ENCODE measurements around the gene ARSJ. TPM values are rescaled to one million over a fixed set of nuclear protein-coding genes. Genes with fewer than 3 reads are reported as not detected.
"Not testable (repeated sequence)": the region's sequence is repeated elsewhere in the genome, so short reads cannot be mapped to it uniquely, and the experiment has no call there.

The ARSJ gene
- total RNA-seq, 3 donors from 2014 or later = 0.13 to 0.18 TPM; not detected in 1

DNA sequence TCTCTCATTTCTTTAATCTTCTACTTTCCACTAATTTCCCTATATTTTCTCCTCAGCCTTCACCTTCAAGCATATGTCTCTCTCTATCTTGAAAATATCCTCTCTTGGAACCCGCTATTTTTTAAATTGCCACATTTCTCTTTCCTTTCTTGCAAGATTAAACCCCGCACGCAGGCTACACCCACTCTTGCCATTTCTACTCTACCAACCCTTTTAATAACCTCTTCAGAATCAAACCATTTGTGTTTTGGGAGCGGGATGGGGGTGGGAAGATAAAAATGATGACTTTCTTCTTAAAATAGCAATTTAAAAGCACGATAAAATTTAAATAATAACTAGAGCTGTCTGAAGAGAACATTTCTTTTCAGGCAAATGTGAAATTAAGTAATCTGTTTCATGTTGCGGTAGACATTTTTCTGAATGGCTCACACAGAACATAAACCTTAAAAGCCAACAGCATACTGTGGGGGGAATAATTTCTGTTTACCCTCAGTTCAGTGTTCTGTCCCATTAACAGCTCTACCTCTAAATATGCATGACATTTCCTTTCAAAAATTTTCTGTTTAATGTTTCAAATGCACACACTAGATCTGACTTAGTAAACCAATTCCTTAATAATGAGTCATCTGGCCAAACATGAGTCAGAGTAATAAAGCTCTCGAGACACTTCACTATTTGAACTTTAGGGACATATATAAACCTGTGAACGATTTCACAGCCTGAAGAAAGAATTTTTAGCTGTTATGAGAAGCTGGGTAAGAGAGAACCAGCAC lies 20.5 kb downstream of the ARSJ start:
- DNase-seq (no peak), ATAC-seq (peak in 1 of 2 donors; percentile 35)
- Mint-ChIP-seq H3K4me1 (ENCODE audit: low read depth) (peaks cover 1% of the 10 kb centered on the region), H3K36me3 (ENCODE audit: insufficient read depth) (no peaks in the 10 kb centered on the region), H3K27me3 (ENCODE audit: low read depth) (peaks cover 6% of the 10 kb centered on the region), H3K9me3 (peaks cover 9% of the 10 kb centered on the region), H3K4me3 (no peak overlapping the region)

DNA sequence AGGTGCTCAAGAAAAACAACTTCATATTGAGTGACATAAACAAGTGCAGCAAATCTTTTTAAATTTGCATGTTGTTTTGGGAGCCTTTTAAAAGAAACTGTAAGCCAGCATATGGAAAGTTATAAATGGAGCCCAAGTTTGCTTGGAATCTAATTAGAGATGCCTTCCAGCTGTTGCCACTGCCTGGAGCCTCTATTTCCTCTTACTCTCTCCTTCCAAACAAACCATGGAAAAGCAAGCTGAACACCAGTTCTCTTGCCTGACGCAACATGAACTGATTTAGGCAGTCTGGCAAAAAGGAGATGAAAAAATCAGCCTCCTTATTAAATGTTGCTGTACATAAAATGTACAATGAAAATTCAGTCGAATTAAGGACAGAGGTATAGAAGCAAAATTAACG lies 21.5 kb downstream of the ARSJ start:
- no peaks in the 10 kb centered on the region for H3K36me3 Mint-ChIP-seq (ENCODE audit: insufficient read depth)
- H3K4me1 Mint-ChIP-seq (ENCODE audit: low read depth) = peaks cover 1% of the 10 kb centered on the region
- ATAC-seq (no peak), DNase-seq (no peak)
- H3K27me3 Mint-ChIP-seq (ENCODE audit: low read depth) = peaks cover 6% of the 10 kb centered on the region
- peaks cover 4% of the 10 kb centered on the region for H3K9me3 Mint-ChIP-seq
- no peak overlapping the region for H3K4me3 Mint-ChIP-seq

DNA sequence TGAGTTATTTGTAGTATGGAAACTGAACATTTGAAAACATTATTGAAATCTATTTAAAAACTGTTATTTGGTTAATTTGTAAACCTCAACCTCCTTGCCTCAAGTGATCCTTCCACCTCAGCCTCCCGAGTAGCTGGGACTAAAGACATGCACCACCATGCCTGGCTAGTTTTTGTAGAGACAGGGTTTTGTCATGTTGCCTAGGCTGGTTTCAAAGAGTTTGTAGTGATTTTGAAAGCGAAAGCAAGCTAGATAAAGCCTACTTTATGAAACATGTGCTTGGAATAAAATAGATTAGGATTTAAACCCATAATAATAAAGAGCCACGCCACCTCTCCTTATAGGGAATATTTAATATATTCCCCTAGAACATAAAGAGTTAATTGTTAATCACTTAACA lies 23.5 kb downstream of the ARSJ start:
- Mint-ChIP-seq H3K4me1 (ENCODE audit: low read depth) (peaks cover 7% of the 10 kb centered on the region), H3K27me3 (ENCODE audit: low read depth) (peaks cover 6% of the 10 kb centered on the region), H3K36me3 (ENCODE audit: insufficient read depth) (no peaks in the 10 kb centered on the region), H3K4me3 (no peak overlapping the region), H3K9me3 (no peaks in the 10 kb centered on the region)
- DNase-seq = no peak
- no peak for ATAC-seq

DNA sequence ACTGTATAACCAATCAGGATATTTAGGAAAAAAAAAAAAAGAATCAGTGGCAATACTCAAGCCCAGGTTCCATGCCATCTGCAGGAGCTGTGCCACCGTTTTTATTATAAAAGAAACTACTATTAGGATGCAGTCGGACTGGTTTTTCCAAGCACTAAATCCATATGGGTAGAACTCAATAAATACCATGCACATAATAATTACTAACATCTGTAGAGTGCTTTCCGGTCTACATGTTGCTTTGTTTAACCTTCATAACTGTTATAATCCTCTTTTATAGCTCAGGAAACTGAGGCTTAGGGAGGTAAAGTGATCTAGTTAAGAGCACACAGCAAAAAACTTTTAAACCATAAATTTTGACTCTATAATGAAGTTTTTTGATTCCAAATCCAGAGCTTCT lies 24.0 kb downstream of the ARSJ start:
- DNase-seq (no peak), ATAC-seq (no peak)
- Mint-ChIP-seq H3K36me3 (ENCODE audit: insufficient read depth) (no peaks in the 10 kb centered on the region), H3K4me3 (no peak overlapping the region), H3K9me3 (no peaks in the 10 kb centered on the region), H3K27me3 (ENCODE audit: low read depth) (peaks cover 6% of the 10 kb centered on the region), H3K4me1 (ENCODE audit: low read depth) (peaks cover 7% of the 10 kb centered on the region)

DNA sequence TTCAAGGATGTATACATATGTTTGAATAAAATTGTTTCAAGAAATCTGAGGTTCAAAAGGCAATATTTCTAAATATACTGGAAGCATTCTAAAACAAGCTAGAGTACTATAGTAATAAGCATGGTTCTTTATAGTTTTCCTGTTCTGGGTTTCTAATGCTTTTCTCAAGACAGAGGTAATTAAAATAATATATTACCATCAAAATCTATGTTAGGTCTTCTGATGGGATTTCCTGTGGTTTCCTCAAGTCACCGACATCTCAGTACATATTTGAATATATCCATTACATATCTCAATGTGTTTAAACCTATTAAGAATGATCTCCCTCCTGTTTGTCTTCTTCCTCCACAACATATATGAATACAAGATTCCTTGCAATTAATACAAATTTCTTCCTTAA lies 25.6 kb downstream of the ARSJ start:
- ATAC-seq (no peak), DNase-seq (no peak)
- peaks cover 7% of the 10 kb centered on the region for H3K4me1 Mint-ChIP-seq (ENCODE audit: low read depth)
- H3K36me3 Mint-ChIP-seq (ENCODE audit: insufficient read depth) = no peaks in the 10 kb centered on the region
- no peaks in the 10 kb centered on the region for H3K9me3 Mint-ChIP-seq
- H3K27me3 Mint-ChIP-seq (ENCODE audit: low read depth) = peaks cover 3% of the 10 kb centered on the region
- H3K4me3 Mint-ChIP-seq = no peak overlapping the region

DNA sequence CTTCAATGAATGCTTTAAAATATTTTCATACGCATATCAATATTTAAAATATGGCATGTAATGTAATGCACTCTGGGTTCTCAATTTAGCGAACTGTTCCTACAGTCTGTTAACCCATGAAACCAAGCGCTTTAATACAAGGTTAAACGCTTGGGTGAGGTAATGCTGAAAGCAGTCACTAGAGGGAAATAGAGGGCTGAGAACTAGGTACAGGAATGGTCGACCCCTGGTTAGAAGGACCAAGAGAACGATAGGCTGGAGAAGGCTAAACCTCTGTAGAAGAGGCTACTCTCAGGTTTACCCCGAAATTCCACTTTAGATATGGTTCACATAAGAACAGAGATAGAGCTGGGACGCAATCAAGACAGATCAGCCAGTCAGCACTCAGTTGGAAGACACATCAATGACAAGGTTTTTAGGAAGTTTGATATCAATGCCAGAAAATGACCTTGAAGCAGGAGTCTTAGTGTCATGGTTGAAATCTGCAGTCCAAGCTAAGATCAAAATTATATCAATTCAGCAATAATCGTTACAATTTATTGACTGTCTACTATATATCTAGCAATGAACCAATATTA lies 26.9 kb downstream of the ARSJ start:
- no peak for DNase-seq
- ATAC-seq = peak; percentile 80 to 83
- Mint-ChIP-seq H3K4me1 (ENCODE audit: low read depth) (peaks cover 6% of the 10 kb centered on the region), H3K9me3 (no peaks in the 10 kb centered on the region), H3K4me3 (no peak overlapping the region), H3K36me3 (ENCODE audit: insufficient read depth) (no peaks in the 10 kb centered on the region), H3K27me3 (ENCODE audit: low read depth) (no peaks in the 10 kb centered on the region)

DNA sequence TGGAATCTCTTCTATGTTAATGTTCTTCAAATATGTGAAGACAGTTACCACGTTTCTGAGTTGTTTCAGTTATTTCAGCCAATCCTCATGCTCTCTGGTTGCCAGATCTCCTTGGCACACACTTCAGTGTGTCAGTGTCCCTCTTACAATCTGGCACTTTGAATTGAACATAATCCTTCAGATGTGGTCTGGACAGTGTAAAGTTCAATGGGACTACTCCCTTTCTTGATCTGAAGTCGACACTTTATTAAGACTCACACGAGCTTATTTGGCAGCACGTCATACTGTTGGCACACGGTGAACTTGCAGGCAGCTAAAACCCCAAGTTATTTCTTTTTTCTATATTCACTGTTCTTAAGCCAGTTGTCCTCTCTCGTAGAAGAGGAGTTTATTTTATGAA lies 28.2 kb downstream of the ARSJ start:
- Mint-ChIP-seq H3K27me3 (ENCODE audit: low read depth) (no peaks in the 10 kb centered on the region), H3K4me1 (ENCODE audit: low read depth) (peaks cover 6% of the 10 kb centered on the region), H3K4me3 (no peak overlapping the region), H3K9me3 (no peaks in the 10 kb centered on the region), H3K36me3 (ENCODE audit: insufficient read depth) (no peaks in the 10 kb centered on the region)
- DNase-seq (no peak), ATAC-seq (no peak)

DNA sequence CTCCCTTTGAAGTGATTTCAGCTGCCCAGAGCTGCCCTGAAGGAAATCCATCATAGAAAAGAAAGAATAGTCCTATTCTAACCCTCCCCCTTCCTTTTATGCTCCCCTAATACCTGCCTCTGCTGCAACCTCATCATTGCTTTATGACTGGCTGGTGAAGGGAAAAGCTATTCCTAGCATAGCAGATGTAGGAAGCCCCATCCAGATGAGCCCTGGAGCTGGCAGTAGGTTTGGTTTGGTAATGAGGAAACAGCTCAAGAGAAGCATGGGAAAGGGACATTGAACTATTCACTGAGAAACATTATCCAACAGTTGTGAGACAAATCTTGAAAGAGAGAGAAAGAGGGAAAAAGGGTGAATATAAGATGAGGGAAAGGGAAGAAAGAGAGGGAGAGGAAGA lies 29.2 kb downstream of the ARSJ start:
- ATAC-seq (no peak), DNase-seq (no peak)
- no peaks in the 10 kb centered on the region for H3K36me3 Mint-ChIP-seq (ENCODE audit: insufficient read depth)
- no peaks in the 10 kb centered on the region for H3K27me3 Mint-ChIP-seq (ENCODE audit: low read depth)
- H3K4me3 Mint-ChIP-seq = no peak overlapping the region
- peaks cover 8% of the 10 kb centered on the region for H3K4me1 Mint-ChIP-seq (ENCODE audit: low read depth)
- H3K9me3 Mint-ChIP-seq = no peaks in the 10 kb centered on the region

DNA sequence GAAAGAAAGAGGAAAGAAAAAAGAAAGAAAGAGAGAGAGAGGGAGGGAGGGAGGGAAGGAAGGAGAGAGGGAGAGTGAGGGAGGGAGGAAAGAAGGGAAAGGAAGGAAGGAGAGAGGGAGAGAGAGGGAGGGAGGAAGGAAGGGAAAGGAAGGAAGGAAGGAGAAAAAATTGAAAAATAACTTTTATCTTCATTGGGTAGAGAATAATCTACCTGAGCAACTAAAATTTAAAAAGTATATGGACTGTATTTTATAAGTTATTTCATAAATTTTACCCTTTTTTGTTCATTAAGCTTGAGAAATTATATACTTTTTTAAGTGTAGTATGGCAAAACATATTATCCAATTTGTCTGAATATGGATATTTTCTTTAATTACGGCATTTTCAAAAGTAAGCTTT lies 32.0 kb downstream of the ARSJ start:
- Mint-ChIP-seq H3K4me1 (ENCODE audit: low read depth) (peaks cover 21% of the 10 kb centered on the region), H3K4me3 (no peak overlapping the region), H3K27me3 (ENCODE audit: low read depth) (no peaks in the 10 kb centered on the region), H3K36me3 (ENCODE audit: insufficient read depth) (no peaks in the 10 kb centered on the region), H3K9me3 (no peaks in the 10 kb centered on the region)
- no peak for DNase-seq
- no peak for ATAC-seq

DNA sequence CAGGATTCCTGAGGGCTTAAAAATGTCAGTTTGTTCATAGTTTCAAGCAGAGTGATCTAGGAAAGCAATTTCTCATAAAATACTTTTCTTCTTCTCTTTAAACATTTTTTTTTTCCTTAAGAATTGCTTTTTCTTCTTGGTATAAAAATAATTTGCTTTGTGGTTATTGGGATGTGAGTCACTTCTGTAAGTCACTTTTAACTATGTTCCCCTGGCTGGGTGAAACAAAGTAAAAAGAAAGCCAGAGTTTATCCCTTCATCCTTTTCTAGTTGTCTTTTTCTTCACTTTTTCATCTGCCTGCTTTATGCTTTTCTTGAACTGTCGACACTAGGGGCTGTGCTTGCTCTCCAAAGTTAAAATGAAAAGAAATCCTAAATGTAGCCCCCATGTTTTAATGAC lies 33.5 kb downstream of the ARSJ start:
- ATAC-seq (no peak), DNase-seq (no peak)
- H3K4me1 Mint-ChIP-seq (ENCODE audit: low read depth) = peaks cover 16% of the 10 kb centered on the region
- no peaks in the 10 kb centered on the region for H3K36me3 Mint-ChIP-seq (ENCODE audit: insufficient read depth)
- no peak overlapping the region for H3K4me3 Mint-ChIP-seq
- no peaks in the 10 kb centered on the region for H3K27me3 Mint-ChIP-seq (ENCODE audit: low read depth)
- H3K9me3 Mint-ChIP-seq = no peaks in the 10 kb centered on the region

DNA sequence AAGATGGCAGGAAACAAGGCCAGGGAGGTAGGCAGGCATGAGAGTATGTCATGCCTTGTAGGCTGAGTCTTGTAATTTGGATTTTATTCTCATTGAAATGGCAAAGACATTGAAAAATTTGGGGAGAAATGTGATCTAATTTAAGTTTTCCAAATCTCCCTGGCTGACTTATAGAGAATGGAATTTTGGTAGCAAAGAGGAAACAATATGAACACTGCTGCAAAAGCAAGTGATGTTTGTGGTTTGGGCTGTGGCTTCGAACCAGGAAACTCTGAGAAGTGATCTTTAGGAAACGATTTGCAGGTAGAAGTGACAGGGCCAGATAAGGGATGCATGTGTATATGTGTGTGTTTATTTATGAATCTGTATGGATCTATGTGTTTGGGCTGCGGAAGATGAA lies 35.6 kb downstream of the ARSJ start:
- Mint-ChIP-seq H3K36me3 (ENCODE audit: insufficient read depth) (no peaks in the 10 kb centered on the region), H3K27me3 (ENCODE audit: low read depth) (no peaks in the 10 kb centered on the region), H3K9me3 (no peaks in the 10 kb centered on the region), H3K4me3 (no peak overlapping the region), H3K4me1 (ENCODE audit: low read depth) (peaks cover 16% of the 10 kb centered on the region)
- ATAC-seq (no peak), DNase-seq (no peak)

DNA sequence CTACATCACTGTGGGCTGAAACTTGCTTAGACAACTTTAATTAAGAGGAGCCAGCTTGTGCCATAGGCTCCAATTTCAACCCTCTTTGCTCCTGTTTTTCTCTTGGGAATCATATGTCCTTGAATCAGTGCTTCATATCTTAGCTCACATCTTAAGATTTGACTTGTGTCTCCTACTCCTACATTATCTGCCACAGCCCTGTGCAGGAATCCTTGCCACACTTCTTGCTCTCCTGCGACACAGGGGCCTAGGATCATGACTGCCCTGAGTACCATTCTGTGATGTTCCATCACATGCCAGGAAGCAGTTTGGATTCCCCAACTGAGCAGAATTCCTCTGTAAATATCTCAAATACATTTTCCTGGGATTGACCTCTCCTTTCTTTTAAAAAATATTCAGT lies 36.4 kb downstream of the ARSJ start:
- Mint-ChIP-seq H3K4me3 (no peak overlapping the region), H3K4me1 (ENCODE audit: low read depth) (peaks cover 16% of the 10 kb centered on the region), H3K36me3 (ENCODE audit: insufficient read depth) (no peaks in the 10 kb centered on the region), H3K27me3 (ENCODE audit: low read depth) (no peaks in the 10 kb centered on the region), H3K9me3 (no peaks in the 10 kb centered on the region)
- ATAC-seq = no peak
- no peak for DNase-seq

DNA sequence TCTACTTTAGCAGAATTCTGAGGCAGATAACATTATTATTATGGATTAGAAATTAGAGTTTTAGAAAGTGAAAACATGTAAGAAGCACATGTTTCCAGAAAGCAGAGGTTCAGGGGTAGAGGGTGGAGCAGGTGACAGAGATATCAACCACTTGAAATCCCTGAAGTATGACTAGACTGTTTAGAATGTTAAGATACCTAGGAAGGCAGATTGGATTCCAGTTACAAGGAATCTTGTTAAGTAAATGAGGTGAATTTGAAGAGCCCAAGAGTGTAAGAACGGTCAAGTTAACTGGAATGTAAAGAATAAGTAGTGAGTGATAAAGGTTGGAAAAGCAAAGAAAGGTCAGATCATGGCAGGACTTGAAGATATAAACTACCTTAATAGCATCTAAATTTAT lies 37.6 kb downstream of the ARSJ start:
- H3K9me3 Mint-ChIP-seq = no peaks in the 10 kb centered on the region
- no peaks in the 10 kb centered on the region for H3K36me3 Mint-ChIP-seq (ENCODE audit: insufficient read depth)
- DNase-seq = no peak
- ATAC-seq = no peak
- H3K27me3 Mint-ChIP-seq (ENCODE audit: low read depth) = no peaks in the 10 kb centered on the region
- no peak overlapping the region for H3K4me3 Mint-ChIP-seq
- peaks cover 16% of the 10 kb centered on the region for H3K4me1 Mint-ChIP-seq (ENCODE audit: low read depth)

DNA sequence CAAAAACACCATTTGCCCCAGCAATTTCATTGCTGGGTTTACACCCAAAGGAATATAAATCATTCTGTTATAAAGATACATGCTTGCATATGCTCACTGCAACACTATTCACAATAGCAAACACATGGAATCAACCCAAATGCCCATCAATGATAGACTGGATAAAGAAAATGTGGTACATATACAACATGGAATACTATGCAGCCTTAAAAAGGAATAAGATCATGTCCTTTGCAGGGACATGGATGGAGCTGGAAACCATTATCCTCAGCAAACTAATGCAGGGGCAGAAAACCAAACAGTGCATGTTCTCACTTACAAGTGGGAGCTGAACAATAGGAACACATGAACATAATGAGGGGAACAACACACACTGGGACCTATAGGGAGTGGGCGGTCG lies 39.3 kb downstream of the ARSJ start:
- not testable (repeated sequence) for H3K36me3 Mint-ChIP-seq (ENCODE audit: insufficient read depth); H3K27me3 Mint-ChIP-seq (ENCODE audit: low read depth); ATAC-seq; H3K4me3 Mint-ChIP-seq; H3K9me3 Mint-ChIP-seq; DNase-seq
- H3K4me1 Mint-ChIP-seq (ENCODE audit: low read depth) = peaks cover 14% of the 10 kb centered on the region

DNA sequence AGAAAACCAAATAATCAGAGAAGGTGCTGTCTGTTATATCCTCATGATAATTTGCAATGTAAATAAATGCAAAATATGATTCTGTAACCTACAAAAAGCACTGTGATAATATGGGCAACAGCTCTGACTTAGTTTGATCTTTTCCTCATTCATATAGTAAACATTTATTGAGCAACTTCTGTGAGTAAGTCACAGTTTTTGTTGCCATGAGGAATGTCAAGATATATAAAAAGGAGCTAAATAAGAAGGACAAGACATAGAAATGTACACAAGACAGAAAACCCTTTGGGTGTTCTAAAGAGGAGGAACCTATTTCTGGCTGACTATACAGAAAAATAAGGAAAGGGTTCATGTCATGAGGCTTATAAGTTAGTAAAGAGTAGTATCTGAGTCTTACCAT lies 44.3 kb downstream of the ARSJ start:
- Mint-ChIP-seq H3K27me3 (ENCODE audit: low read depth) (no peaks in the 10 kb centered on the region), H3K36me3 (ENCODE audit: insufficient read depth) (no peaks in the 10 kb centered on the region), H3K9me3 (no peaks in the 10 kb centered on the region), H3K4me3 (no peak overlapping the region), H3K4me1 (ENCODE audit: low read depth) (no peaks in the 10 kb centered on the region)
- ATAC-seq (no peak), DNase-seq (no peak)
